ENCODE results near the gene ABHD17B.
"Not testable (repeated sequence)": the region's sequence is repeated elsewhere in the genome, so short reads cannot be mapped to it uniquely, and the experiment has no call there.

ABHD17B gene

GRCh38 chr9:71915495-71915894 lies 4.5 kb upstream of the ABHD17B start:
- DNase-seq, result no peak

GRCh38 chr9:71911908-71912335 lies 929 bp upstream of the ABHD17B start:
- no peak for DNase-seq

GRCh38 chr9:71910650-71911060 lies 338 bp downstream of the ABHD17B start:
- DNase-seq, result no peak

DNA sequence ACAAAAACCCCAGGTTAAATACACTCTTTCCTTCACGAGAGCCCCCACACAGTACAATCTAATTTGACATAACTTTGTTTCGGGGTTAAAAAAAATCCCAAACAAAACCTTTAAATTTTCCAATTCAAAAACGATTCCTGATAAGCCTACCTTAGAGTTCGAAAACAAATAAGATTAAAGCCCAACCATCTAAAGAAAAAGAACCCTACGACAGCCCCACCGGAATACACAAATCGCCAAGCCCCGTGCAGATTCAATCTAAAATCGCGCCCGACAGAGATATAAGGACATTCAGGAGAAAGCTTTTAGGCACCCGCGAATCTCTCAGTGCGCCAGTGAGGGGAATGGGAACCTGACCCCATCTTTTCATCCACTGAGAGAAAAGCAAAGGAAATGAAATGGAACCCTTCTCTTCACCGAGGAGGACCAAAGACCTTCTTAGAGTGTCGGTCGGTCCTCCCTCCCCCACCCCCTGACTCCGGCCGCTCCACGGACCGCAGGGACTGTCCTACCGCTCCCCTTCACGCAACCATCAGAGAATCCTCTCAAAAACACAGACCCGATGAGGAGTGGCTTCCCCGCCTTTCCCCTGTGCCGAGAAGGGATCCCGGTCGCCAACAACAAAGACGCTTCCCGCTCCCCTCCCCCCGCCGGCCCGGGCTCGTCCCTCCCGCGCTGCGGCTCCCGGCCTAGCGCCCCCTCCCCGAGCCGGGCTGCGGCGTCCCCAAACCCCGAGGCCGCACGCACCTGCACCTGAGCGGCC lies 925 bp downstream of the ABHD17B start:
- peak; percentile 28 for DNase-seq

DNA sequence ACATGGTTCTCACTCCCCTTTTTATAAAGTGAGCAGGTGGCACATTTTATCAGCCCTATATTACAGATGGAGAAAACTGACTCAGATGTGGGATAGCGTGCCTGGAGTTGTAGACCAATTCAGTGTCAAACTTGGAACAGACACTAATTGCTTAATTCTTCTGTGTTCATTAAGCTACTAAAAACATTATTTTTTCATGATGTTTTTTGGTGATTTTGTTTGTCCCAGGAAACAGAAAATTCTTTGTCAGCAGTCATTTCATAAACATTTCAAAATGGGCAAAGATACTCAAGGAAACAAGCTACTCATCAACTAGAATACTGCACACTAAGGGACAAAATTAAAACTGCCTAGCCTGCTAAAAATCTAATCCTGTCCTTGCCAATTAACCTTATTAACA lies 2.2 kb downstream of the ABHD17B start:
- DNase-seq, result no peak

- DNase-seq, result no peak
Observed at GRCh38 chr9:71904076-71904475, 6.9 kb downstream of the ABHD17B start.

- DNase-seq, result no peak
Observed at GRCh38 chr9:71901695-71902597, 9.0 kb downstream of the ABHD17B start.

DNA sequence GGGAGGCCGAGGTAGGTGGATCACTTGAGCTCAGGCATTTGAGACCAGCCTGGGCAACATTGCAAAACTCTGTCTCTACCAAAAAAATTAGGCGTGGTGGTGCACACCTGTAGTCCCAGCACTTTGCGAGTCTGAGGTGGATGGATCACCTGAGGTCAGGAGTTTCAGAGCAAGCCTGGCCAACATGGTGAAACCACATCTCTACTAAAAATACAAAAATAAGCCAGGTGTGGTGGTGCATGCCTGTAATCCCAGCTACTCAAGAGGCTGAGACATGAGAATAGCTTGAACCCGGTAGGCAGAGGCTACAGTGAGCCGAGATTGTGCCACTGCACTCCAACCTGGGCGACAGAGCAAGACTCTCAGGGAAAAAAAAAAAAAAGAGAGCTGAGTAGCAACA lies 12.2 kb downstream of the ABHD17B start:
- not testable (repeated sequence) for DNase-seq

DNA sequence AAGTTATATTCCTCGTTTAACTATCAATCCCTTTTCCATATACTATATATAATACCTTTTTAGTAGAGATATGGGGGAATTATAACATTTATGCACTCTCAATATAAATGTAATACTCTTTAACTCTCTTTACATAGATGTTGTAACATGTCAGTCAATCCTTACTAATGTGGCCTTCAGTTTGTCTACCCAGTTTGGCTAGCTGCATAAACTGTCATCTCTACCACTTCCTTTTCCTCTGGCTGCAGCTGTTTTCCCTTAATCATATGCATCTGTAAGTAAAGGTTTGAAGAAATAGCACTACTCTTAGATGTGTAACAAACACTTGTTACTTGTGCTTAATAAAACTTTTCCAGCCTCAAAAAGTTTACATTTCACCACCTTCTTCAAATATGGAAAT lies 13.4 kb downstream of the ABHD17B start:
- no peak for DNase-seq

DNA sequence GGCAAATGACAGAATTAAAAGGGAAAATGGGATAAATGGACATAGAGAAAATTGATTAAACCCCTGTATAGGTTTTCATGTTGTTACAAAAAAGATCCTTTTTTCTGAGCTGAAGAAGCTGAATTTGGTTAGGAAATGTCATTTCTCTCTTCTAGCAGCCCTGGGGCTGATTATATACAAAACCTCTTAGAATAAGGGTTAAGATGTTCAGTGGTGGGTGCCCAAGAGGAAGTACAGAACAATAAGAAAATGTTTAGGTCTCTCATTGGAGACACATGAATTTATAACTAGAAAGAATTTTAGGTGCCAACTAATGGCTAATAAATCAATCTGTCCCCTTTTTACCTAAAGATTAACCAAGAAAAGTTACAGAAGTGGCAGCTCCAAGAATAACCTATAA lies 14.2 kb downstream of the ABHD17B start:
- no peak for DNase-seq

DNA sequence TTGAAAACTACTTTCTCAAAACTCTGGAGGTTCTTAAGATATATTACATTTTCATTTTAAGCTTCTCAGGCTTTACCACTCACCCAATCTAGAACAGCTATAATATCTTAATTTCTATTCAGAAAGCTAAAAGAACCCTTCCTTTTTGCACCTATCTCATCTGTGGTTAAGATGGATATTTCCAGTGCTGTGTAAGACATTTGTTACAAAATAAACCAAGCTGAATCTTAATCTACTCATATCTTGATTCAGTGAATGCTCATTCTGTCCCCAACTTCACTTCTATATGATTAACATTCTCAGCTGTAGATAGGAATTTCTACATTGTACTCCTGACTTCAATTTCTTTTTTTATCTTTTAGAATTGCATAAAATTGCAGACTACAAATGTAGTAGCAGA lies 15.0 kb downstream of the ABHD17B start:
- DNase-seq, result no peak

DNA sequence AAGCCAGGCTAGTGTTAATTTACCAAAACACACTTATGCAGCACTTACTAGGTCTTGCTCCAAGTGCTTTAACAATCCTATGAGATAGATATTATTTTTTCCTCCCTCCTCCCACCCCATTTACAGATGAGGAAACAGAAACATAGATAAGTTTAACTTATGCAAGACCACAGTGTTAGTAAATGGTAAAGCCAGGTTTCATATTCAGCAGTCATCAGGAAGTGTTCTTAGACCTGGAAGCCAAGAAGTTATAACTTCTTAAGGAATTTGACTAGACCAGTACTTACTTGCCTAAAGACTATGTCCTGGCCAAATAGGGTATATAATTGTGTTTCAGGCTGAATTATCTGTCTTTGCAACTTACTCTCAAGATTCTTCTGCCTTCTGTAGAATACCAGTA lies 15.9 kb downstream of the ABHD17B start:
- DNase-seq, result no peak

GRCh38 chr9:71891557-71892189 lies 19.3 kb downstream of the ABHD17B start:
- DNase-seq, result no peak

GRCh38 chr9:71890042-71890679 lies 20.8 kb downstream of the ABHD17B start:
- DNase-seq, result no peak

DNA sequence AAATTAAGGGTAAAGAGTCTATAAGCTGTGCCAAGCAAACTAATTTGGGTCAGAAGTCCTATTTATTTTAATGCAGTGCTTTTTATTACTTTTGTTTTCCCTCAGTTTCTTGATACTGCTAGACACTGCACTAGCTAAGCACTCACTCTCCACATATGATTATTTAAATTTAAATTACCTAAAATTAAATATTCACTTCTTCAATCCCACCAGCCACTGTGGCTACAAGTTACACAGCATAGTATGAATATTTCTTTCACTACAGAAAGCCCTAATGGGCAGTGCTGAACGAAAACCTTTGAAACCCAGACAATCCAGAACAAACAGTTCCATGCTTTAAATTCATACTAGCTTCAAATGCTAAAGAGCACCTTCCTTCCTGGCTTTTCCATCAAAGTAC lies 23.6 kb downstream of the ABHD17B start:
- DNase-seq, result no peak

- no peak for DNase-seq
Observed at GRCh38 chr9:71886541-71886940, 24.5 kb downstream of the ABHD17B start.

- no peak for DNase-seq
Observed at GRCh38 chr9:71886015-71886414, 25.0 kb downstream of the ABHD17B start.

- DNase-seq, result no peak
Observed at GRCh38 chr9:71885467-71885866, 25.5 kb downstream of the ABHD17B start.

GRCh38 chr9:71884005-71884404 lies 27.0 kb downstream of the ABHD17B start:
- no peak for DNase-seq

DNA sequence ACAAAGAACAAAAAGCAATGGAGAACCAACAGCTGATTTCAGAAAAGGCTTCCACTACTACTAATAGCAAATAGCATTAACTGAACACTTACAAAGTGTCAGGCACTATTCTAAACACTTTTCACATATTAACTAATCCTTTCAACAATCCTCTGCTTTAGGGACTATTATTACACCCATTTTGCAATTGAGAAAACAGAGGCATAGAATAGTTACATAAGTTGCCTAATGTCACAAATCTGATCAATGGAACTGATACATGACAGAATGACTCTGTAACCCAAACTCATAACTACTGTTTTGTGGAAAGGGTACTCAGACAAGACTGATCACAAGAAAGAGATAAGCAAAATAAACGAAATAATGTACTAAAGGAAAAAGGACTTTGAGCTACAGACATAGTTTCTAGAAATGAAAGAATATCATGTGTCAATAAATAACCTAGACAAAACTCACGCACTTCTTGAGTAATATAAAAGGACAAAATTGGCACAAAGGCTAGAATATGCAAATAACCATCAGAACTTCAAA lies 31.3 kb downstream of the ABHD17B start:
- no peak for DNase-seq

DNA sequence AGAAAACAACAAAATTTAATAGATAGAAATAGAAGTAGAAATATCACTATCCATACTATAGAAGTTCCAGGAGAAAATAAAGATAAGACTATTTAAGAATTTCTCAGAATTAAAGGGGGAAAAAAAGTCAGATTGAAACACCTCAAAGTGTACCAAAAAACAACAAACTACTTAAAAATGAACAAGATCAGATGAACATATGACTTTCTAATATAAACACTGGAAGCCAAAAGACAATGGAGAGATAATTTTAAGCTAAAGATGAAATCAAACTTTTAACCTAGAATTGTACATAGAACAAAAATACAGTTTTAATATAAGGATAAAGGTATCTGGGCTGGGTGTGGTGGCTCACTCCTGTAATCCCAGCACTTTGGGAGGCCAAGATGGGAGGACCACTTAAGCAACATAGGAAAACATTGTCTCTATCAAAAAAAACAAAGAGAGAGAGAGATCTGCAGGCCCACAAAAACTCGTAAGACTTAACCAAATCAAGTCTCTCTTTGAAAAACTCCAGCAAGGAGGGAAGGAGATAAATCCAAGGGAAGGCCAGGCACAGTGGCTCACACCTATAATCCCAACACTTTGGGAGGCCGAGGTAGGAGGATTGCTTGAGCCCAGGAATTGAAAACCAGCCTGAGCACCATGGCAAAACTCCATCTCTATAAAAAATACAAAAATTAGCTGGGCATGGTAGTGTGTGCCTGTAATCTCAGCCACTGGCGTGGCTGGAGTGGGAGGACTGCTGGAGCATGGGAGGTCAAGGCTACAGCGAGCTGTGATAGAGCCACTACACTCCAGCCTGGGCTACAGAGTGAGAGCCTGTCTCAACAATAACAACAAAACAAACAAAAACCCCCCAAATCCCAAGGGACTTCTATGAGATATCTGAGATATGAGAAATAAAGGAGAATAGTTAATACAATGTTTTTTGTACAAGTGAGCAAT lies 32.4 kb downstream of the ABHD17B start:
- DNase-seq, result no peak

DNA sequence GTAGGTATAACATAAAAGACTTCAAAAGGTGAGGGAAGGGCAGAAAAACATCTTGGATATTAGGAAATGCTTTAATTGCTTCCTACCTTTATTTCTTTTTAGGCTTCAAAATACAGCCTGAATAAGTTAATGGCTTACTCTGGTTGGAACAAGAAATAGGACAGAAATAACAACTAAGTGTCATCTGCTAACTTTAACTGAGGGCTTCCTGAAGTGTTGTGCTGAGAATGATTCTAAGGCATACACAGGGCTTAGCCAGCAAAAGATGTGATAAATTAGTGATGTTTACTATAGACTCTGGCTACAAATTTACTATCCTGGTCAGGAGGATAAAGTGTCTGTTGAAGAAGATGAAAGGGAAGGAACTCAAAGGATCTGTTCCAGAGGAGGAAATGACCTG lies 34.2 kb downstream of the ABHD17B start:
- DNase-seq, result no peak
